D341Med (cell line): ENCODE results near the gene TBC1D3D.
"Not testable (repeated sequence)": the region's sequence is repeated elsewhere in the genome, so short reads cannot be mapped to it uniquely, and the experiment has no call there.

Experiments used
- DNase-seq: peaks from one replicate; pipeline ENCODE4 v3.0.0; 2012; ENCODE audit warnings: low spot score

TBC1D3D gene

GRCh38 chr17:38003676-38004075, at the start of gene TBC1D3D:
TSS of gene TBC1D3D (plus strand) at chr17:38003976. CDS start at chr17:38005561, 1,585 bp downstream.
- DNase-seq, result not testable (repeated sequence)

DNA sequence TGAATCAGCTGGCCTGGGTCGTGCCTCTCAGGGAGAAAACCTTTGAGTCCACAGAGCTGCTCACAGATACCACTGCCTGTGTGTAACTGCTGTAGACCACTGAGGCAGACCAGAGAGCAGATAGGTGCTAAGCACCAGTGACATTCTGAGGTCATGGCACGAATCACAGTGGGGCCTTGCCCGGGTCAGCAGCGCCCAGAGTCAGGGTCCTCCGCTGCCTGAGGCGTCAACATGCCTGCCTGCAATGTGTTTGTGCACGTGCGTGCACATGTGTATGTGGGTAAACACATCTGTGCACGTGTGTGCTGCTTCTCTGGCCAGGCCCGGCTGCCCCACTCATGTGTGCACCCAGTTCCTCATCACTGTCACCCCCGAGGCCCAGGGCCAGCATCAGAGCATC, 14.8 kb upstream of the TBC1D3D start, which contains the start of gene TBC1D3L:
Gene TBC1D3L, minus strand, starts transcription at position 101 of the 400 bp plus-strand sequence. CDS start 1,540 bp downstream, outside the sequence.
- not testable (repeated sequence) for DNase-seq
